ENCODE data around the gene APBA2.

APBA2 gene

GRCh38 chr15:29066838-29067237, 181.1 kb downstream of the APBA2 start:
- DNase-seq, result no peak

- no peak for DNase-seq
Observed at GRCh38 chr15:29067949-29068348, 182.2 kb downstream of the APBA2 start.

DNA sequence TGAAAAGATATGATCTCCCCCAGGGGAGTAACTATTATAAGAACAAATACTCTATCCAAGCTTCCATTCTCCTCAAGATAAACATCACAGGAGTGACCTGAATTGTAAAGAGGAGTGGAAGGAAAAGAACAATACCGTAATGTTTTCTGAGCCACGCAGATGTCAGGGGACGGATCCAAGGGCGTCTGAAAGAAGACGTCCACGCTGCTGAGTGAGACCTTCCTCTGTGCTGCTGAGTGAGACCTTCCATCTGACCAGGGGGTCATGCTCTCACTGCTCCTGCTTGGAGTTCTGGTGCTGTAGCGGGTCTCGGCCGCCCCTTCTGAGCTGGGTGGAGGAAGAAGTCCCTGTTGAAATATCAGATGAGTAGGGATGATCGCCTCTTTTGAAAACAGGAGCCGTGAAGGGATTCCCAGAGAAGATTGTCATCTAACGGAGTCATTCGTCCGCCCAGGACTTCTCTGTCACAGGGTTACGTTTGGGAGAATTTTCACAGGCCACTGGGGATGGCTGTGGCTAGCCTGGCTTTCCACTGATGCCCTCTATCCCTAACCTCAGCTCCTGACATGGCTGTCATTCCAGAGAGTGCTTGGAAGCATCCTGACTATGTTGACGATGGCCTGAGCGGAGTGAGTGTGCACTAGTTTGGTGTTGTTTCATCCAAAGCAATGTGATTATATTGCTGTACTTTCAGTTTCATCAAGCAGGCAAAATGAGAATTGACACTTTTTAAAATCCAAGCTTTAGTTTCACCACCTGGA, 184.9 kb downstream of the APBA2 start:
- no peak for DNase-seq

DNA sequence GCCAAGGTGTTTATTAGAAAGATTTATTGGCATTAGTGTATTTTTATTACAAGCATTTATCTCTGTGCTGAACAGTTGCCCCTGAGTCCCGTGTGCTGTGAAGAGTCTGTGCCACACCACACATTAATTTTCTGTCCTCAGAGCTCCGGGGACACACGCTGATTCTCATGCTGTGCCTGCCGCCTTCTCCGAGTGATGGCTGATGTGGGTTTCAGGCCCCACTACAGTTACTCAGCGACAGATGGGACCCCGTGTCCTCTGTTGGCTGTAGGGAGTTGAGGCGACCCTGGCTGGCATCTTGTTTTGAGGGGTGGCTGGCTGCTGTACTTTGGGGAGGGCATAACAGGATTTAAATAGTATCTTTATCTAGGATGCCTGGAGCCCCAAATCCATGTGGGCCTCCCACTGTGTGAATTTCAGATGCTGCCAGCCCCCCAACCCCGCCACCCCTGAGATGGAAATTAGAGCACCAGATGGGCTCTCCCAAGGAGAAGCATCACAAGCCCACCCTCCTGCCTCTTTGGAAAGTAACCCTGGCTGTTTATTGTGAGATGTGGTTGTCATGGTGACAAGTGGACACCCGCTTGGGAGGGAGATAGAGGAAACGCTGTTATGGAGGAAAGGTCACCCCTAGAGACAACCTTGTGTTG, 185.6 kb downstream of the APBA2 start:
- DNase-seq, result no peak

DNA sequence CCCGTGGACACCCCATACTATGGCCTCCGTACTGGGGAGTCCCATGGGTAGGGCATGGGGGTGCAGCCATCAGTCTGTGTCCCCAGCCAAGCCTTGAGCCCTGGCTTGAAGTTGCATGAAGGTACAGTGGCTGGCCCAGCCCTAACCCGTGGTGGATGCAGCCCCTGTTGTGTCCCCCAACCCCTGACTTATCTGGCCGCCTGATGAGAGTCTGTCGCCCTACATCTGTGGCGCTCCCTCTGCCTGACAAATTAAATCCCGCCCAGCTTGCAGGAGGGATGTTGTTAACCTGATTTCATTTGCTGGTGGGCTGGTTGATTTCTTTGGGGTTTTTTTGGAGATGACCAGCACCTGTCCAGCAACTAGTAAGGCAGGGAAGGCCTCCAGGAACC, 186.1 kb downstream of the APBA2 start:
- DNase-seq, result no peak

DNA sequence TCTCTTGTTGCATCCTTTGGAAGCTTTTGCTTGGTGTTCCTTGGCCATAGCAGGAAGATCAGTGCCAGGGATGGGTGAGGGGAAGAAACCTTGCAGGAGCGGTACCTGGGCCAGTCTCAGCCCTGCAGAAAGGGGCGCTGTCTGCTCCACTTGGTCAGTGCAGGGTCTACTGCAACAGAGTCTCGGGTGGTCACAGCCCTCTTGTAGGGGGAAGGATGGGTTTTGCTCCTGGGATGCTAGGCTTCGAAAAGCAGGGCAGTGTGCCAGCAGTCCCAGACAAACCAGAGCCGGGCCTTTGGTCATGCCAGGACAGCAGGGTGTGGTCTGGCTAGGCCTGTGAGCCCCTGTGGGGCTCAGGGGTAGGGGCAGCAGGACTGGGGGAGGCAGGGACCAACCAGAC, 186.7 kb downstream of the APBA2 start:
- DNase-seq, result no peak

DNA sequence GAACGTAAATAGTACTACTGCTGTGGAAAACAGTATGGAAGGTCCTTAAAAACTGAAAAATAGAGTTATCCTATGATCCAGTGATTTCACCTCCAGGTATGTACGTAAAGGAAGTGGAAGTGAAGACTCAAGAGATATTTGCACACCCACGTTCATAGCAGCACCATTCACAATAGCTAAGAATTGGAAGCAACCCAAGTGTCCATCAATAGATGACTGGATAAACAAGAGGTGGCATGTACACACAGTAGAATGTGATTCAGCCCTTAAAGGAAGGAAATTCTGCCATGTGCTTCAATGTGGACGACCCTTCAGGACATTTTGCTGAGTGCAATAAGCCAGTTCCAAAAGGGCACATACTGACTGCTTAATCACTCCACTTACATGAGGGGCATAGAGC, 188.3 kb downstream of the APBA2 start:
- DNase-seq, result no peak

GRCh38 chr15:29078541-29078940, 192.8 kb downstream of the APBA2 start:
- DNase-seq, result no peak

- no peak for DNase-seq
Observed at GRCh38 chr15:29079479-29079878, 193.7 kb downstream of the APBA2 start.

DNA sequence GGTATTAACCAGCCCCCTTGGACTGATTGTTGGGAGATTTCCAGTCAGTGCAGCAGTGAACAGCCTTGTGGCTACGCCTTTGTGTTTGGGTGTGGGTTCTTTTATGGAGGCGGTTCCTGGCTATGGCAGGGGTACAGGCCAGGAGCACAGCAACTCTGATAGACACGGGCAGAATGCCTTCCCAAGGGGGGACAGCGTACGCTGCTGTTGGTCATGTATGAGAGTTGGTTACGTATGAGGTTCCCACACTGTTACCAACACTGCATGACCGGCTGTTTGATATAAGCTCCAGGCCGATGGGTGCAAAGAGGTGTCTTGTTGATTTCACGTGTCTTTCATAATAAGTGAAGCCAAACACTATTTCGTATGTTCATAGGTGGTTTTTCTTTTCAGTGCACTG, 196.0 kb downstream of the APBA2 start:
- no peak for DNase-seq

DNA sequence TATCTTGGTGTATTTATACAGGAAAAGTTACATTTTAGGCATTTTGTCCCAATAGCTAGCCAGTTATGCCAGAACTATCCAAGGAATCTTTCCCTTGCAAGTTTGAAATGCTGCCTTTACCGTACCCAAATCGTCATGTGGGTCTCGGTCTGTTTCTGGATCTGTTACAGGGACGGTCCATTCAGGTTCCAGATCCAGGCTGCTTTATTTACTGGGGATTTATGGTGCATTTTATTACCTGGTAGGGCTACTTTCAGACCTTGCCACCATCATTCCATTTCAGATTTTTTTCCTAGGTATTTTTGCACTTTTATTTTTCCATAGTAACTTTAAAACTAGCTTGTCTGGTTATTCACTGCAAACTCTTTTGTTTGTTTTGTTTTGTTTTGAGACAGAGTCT, 197.4 kb downstream of the APBA2 start:
- no peak for DNase-seq

GRCh38 chr15:29083858-29084257, 198.1 kb downstream of the APBA2 start:
- DNase-seq, result no peak

- no peak for DNase-seq
Observed at GRCh38 chr15:29086001-29086400, 200.2 kb downstream of the APBA2 start.

GRCh38 chr15:29086891-29087290, 201.1 kb downstream of the APBA2 start:
- no peak for DNase-seq

- no peak for DNase-seq
Observed at GRCh38 chr15:29087521-29088285, 201.9 kb downstream of the APBA2 start.

GRCh38 chr15:29088666-29089065, 202.9 kb downstream of the APBA2 start:
- DNase-seq, result no peak

DNA sequence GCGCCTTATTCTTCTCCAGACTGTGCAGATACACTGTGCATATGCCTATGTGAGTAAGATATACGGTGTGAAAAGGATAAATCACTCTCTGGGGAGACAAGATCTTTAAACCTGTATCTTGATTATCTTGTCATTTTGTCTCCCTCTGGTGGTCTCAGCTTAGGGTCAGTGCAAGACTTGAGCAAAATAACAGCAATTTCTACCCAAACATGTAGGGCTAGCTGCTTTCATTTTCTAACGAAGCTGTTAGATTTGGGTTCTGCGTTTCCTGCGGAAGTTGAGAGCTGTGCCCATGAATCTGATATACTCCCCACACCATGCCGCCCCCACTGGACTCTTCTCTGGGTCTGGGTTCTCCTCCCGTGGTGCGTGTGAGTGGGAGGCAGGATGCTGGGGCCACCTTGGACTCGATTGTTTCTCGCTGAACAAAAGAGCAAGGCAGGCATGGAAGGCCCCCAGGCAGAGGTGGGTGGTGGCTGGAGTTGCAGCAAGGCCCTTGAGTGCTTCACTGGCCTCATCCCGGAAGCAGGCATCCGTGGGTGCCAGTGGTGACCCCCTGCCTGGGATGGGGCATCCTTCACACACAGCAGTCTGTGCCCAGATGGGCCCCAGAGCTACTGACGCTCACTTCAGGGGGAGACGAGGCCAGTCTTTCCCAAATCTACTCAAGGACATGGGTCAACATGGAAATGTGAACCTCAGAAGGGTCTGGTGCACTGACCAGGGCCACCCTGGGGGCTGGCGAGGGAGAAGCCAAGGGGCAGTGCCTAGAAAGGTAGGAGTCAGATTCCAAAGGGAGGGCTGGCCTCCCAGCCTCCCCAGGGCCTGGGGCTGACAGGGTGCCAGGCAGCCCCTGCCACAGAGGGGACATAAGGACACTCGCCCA, 204.2 kb downstream of the APBA2 start:
- no peak for DNase-seq

GRCh38 chr15:29090617-29091466, 205.1 kb downstream of the APBA2 start:
- DNase-seq, result no peak

- no peak for DNase-seq
Observed at GRCh38 chr15:29091666-29092065, 205.9 kb downstream of the APBA2 start.

GRCh38 chr15:29092376-29093064, 206.7 kb downstream of the APBA2 start:
- no peak for DNase-seq

DNA sequence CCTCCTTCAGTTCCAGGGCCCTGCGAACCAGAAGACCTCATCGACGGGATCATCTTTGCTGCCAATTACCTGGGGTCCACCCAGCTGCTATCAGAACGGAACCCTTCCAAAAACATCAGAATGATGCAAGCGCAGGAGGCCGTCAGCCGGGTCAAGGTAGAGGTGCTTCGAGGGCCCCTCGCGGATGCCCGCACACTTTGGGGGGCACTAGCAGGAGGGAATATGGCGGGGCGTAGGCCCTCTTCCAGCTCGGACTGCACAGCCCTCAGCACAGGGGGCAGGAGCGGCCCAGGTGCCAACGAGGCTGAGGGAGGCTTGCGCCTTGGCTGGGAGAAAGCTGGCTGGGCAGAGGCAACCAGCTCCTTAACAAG, 207.3 kb downstream of the APBA2 start:
- DNase-seq, result no peak
